ENCODE data around the gene APLF. TPM values are rescaled to one million over a fixed set of nuclear protein-coding genes. Genes with fewer than 3 reads are reported as not detected.

The APLF gene
- polyA plus RNA-seq, 12 donors, result 1.3 to 3.5 (median 2.0) TPM; not detected in 2

Other genes starting within 250 kb of the APLF start
- 100 to 1,000 TPM in 1 of 12 donors, 10 to 100 TPM in 11; 43.6 to 899 (median 55.4) TPM for gene PPP3R1, start 215.1 kb upstream of the APLF start, polyA plus RNA-seq (ENCODE audit: insufficient read length in 12 of 12)
- 10 to 100 TPM in 11 of 12 donors, not detected in 1; 19.6 to 33.4 (median 23.8) TPM for gene CNRIP1, start 147.6 kb upstream of the APLF start, polyA plus RNA-seq (ENCODE audit: insufficient read length in 12 of 12)
- 10 to 100 TPM in 1 of 12 donors, 1 to 10 TPM in 9, not detected in 2; 4.1 to 14.0 (median 5.3) TPM for gene PLEK, start 102.3 kb upstream of the APLF start, polyA plus RNA-seq (ENCODE audit: insufficient read length in 12 of 12)
- 1 to 10 TPM in 10 of 12 donors, not detected in 2; 1.3 to 2.7 (median 1.9) TPM for gene FBXO48, start 291 bp upstream of the APLF start, polyA plus RNA-seq (ENCODE audit: insufficient read length in 12 of 12)
- gene PROKR1, start 176.0 kb downstream of the APLF start, polyA plus RNA-seq (ENCODE audit: insufficient read length in 12 of 12), result 1 to 10 TPM in 6 of 12 donors, under 1 TPM in 4, not detected in 2; 0.19 to 4.4 (median 1.2) TPM